HEK293T (cell line): Measurements from ENCODE around the gene PITPNM3.

ENCODE experiments used
- CTCF ChIA-PET: fragments of 350-600 bp; formaldehyde crosslinking; extraction: SDS; loops from one replicate; lab custom pipeline; 2021; ENCODE audit warnings: antibody characterized with exemption, inconsistent platforms; lab: Yijun Ruan, JAX
- POLR2A ChIA-PET: fragments of 350-600 bp; formaldehyde crosslinking; extraction: SDS; loops from one replicate; lab custom pipeline; 2020; ENCODE audit warnings: antibody characterized with exemption, inconsistent platforms; lab: Yijun Ruan, JAX
- DNase-seq: peaks from one replicate; pipeline ENCODE4 v3.0.0; 2012; ENCODE audit warnings: mixed read lengths; ENCODE audit errors: extremely low spot score
- ARNT ChIP-seq: fragments of 450-650 bp; IDR thresholded peaks from 2 replicates; pipeline ENCODE4 v1.6.1; 2017; ENCODE audit warnings: mild to moderate bottlenecking
- BHLHE40 ChIP-seq: fragments of 450-650 bp; IDR thresholded peaks from 2 replicates; pipeline ENCODE4 v1.6.1; 2016; ENCODE audit warnings: mild to moderate bottlenecking, moderate library complexity, borderline replicate concordance
- CTBP1 ChIP-seq: fragments of 450-650 bp; IDR thresholded peaks from 2 replicates; pipeline ENCODE4 v1.6.1; 2016; ENCODE audit warnings: borderline replicate concordance
- ELF4 ChIP-seq: fragments of 450-650 bp; IDR thresholded peaks from 2 replicates; pipeline ENCODE4 v1.6.1; 2017; ENCODE audit warnings: antibody characterized with exemption
- FOXA1 ChIP-seq: fragments of 450-650 bp; IDR thresholded peaks from 2 replicates; pipeline ENCODE4 v1.6.1; 2016; ENCODE audit warnings: mild to moderate bottlenecking
- FOXK2 ChIP-seq: fragments of 450-650 bp; IDR thresholded peaks from 2 replicates; pipeline ENCODE4 v1.6.1; 2016; ENCODE audit warnings: mild to moderate bottlenecking
- FOXM1 ChIP-seq: fragments of 450-650 bp; IDR thresholded peaks from 2 replicates; pipeline ENCODE4 v1.6.1; 2017; ENCODE audit warnings: mild to moderate bottlenecking, borderline replicate concordance
- HDGF ChIP-seq: fragments of 450-650 bp; IDR thresholded peaks from 2 replicates; pipeline ENCODE4 v1.6.1; 2017; ENCODE audit warnings: antibody characterized with exemption, borderline replicate concordance
- L3MBTL2 ChIP-seq: fragments of 450-650 bp; conservative IDR thresholded peaks from 2 replicates; pipeline ENCODE4 v1.6.1; 2016; ENCODE audit warnings: mild to moderate bottlenecking
- LEF1 ChIP-seq: fragments of 450-650 bp; IDR thresholded peaks from 2 replicates; pipeline ENCODE4 v1.6.1; 2017; ENCODE audit warnings: mild to moderate bottlenecking, borderline replicate concordance
- NFRKB ChIP-seq: fragments of 450-650 bp; IDR thresholded peaks from 2 replicates; pipeline ENCODE4 v1.6.1; 2016; ENCODE audit warnings: mild to moderate bottlenecking, moderate library complexity
- PKNOX1 ChIP-seq: fragments of 450-650 bp; IDR thresholded peaks from 2 replicates; pipeline ENCODE4 v1.6.1; 2016
- SP1 ChIP-seq: fragments of 450-650 bp; IDR thresholded peaks from 2 replicates; pipeline ENCODE4 v1.6.1; 2017
- SUZ12 ChIP-seq: fragments of 450-650 bp; IDR thresholded peaks from 2 replicates; pipeline ENCODE4 v1.6.1; 2016; ENCODE audit warnings: mild to moderate bottlenecking
- TARDBP ChIP-seq: fragments of 450-650 bp; IDR thresholded peaks from 2 replicates; pipeline ENCODE4 v1.6.1; 2016
- ZNF384 ChIP-seq: fragments of 450-650 bp; IDR thresholded peaks from 2 replicates; pipeline ENCODE4 v1.6.1; 2016

Gene PITPNM3

GRCh38 chr17:6428207-6428965 lies 128.0 kb downstream of the PITPNM3 start:
- ChIA-PET POLR2A (no interaction called here), CTCF (no interaction called here)
- no peak for TF ChIP-seq ELF4
- TF ChIP-seq BHLHE40, result no peak
- no peak for TF ChIP-seq HDGF
- no peak for TF ChIP-seq ARNT
- no peak for TF ChIP-seq NFRKB
- TF ChIP-seq SP1, result no peak
- TF ChIP-seq FOXK2, result no peak
- TF ChIP-seq L3MBTL2, result no peak
- TF ChIP-seq FOXM1, result no peak
- TF ChIP-seq SUZ12, result no peak
- TF ChIP-seq CTBP1, result no peak
- no peak for DNase-seq

DNA sequence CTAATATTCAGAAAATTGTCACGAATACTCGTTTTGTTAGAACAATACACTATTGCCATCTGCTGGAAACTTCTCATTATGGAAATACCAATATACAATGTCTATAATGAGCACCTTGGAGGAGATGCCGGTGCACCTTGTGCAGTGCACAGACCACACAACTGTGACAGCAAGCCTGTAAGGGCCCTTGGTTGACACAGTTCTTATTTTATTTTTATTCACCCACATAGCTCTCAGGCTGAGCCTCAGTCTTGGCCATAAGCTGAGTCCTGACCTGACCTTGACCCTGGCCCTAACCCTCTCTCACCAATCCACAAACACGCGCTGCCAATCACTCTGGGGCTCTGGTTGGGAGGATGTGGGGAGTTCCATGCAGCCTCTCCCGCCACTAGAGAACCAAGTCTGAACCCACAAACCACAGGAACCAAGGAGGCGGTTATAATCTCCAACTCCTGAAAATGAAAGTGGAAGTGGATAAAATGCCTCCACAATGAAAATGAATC lies 129.0 kb downstream of the PITPNM3 start:
- no peak for DNase-seq
- CTCF ChIA-PET, result interaction anchor here (0.6 kb wide), 1 partner anchor 192 kb away, joined by 3 read pairs; no protein-coding TSS in a partner anchor
- POLR2A ChIA-PET, result no interaction called here
- TF ChIP-seq FOXM1 (no peak), ARNT (no peak), FOXA1 (no peak), FOXK2 (no peak), TARDBP (no peak), LEF1 (no peak), SUZ12 (no peak)

- POLR2A ChIA-PET, result no interaction called here
- CTCF ChIA-PET, result no interaction called here
- DNase-seq, result no peak
- TF ChIP-seq TARDBP, result no peak
- TF ChIP-seq FOXM1, result no peak
- no peak for TF ChIP-seq FOXA1
- TF ChIP-seq HDGF, result no peak
- no peak for TF ChIP-seq ELF4
- TF ChIP-seq NFRKB, result no peak
- no peak for TF ChIP-seq BHLHE40
- no peak for TF ChIP-seq L3MBTL2
- no peak for TF ChIP-seq PKNOX1
- no peak for TF ChIP-seq FOXK2
These were observed 129.8 kb downstream of the PITPNM3 start for GRCh38 chr17:6426356-6427101.

GRCh38 chr17:6425407-6425806 lies 130.9 kb downstream of the PITPNM3 start:
- CTCF ChIA-PET, result no interaction called here
- TF ChIP-seq NFRKB, result no peak
- TF ChIP-seq ARNT, result no peak
- TF ChIP-seq SP1, result no peak
- no peak for TF ChIP-seq FOXM1
- no peak for TF ChIP-seq CTBP1
- TF ChIP-seq ZNF384, result no peak
- no peak for TF ChIP-seq PKNOX1
- TF ChIP-seq FOXA1, result no peak
- TF ChIP-seq SUZ12, result no peak
- no peak for TF ChIP-seq HDGF
- TF ChIP-seq L3MBTL2, result no peak
- POLR2A ChIA-PET, result no interaction called here
- DNase-seq, result no peak

DNA sequence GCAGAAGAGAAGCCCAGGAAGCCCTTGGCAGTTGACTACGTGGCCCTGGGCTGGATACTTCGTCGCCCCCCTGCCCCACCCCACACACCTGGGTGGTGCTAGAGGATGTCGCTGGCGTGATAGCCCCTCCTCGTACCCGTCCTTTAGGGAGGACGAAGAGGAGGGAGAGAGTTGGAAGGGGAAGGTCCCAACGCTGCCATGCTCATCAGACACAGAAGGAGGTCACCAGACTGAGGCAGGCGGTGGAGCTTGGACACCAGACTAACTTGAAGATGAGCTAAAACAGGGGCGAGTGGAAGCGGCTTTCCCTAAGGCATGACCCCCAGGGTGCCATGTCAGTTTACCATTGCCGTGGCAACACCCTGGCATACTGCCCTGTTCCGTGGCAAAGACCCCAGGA lies 132.4 kb downstream of the PITPNM3 start:
- ChIA-PET POLR2A (no interaction called here), CTCF (no interaction called here)
- TF ChIP-seq PKNOX1 (no peak), ARNT (no peak), SUZ12 (no peak), FOXK2 (no peak), CTBP1 (no peak), L3MBTL2 (no peak), ZNF384 (no peak), TARDBP (no peak), NFRKB (no peak), HDGF (no peak), FOXA1 (no peak), BHLHE40 (no peak), FOXM1 (no peak), ELF4 (no peak), LEF1 (no peak), SP1 (no peak)
- DNase-seq, result no peak
